Gastroesophageal sphincter (tissue), 4 donors: ENCODE data around the gene NECTIN3. TPM values are rescaled to one million over a fixed set of nuclear protein-coding genes. Genes with fewer than 3 reads are reported as not detected.

Experiments used
- ATAC-seq: fragments of 150-250 bp; one replicate; pipeline ENCODE4 v1.9.1; 2016; ENCODE audit warnings: mild to moderate bottlenecking, moderate library complexity
- H3K27ac ChIP-seq, 4 donors: fragments of 200-600 bp; sonication (generic) in 3 of 4; 1 replicate in 3 of 4; 2 replicates in 1 of 4; pipeline ENCODE4 v1.5.1; 2016 to 2019
- H3K27me3 ChIP-seq: fragments of 200-600 bp; sonication (generic); one replicate; pipeline ENCODE4 v1.5.1; 2019
- H3K36me3 ChIP-seq, 2 donors: fragments of 200-600 bp; sonication (generic); one replicate each; pipeline ENCODE4 v1.5.1; 2019; ENCODE audit warnings: control low read depth in 1 of 2
- H3K4me1 ChIP-seq, 3 donors: fragments of 200-600 bp; sonication (generic); 1 replicate in 2 of 3; 2 replicates in 1 of 3; pipeline ENCODE4 v1.5.1; 2016 to 2019; ENCODE audit warnings: control low read depth in 2 of 3
- H3K4me3 ChIP-seq, 2 donors: fragments of 200-600 bp; sonication (generic); one replicate each; pipeline ENCODE4 v1.5.1; 2019; ENCODE audit warnings: mild to moderate bottlenecking in 1 of 2, moderate library complexity in 1 of 2
- H3K9me3 ChIP-seq, 3 donors: fragments of 200-600 bp; sonication (generic); one replicate each; pipeline ENCODE4 v1.5.1; 2017 to 2019; ENCODE audit warnings: control low read depth in 2 of 3
- EP300 ChIP-seq: sonication (generic); formaldehyde crosslinking; IDR thresholded peaks from one replicate; pipeline ENCODE4 v1.6.1; 2017; ENCODE audit warnings: antibody characterized with exemption, mild to moderate bottlenecking
- POLR2A ChIP-seq, 2 donors: fragments of 450-650 bp; IDR thresholded peaks; one replicate each; pipeline ENCODE4 v1.6.1; 2017; ENCODE audit warnings: antibody characterized with exemption in 2 of 2, mild to moderate bottlenecking in 2 of 2, moderate library complexity in 1 of 2
- POLR2AphosphoS5 ChIP-seq: sonication (generic); formaldehyde crosslinking; IDR thresholded peaks from one replicate; pipeline ENCODE4 v1.6.1; 2017; ENCODE audit warnings: antibody characterized with exemption
- WGBS, 2 donors: methylation state at CpG; one replicate each; pipeline ENCODE4 v1.1.5; 2018; ENCODE audit warnings: low coverage in 1 of 2; 5-methylcytosine and 5-hydroxymethylcytosine counted together
- total RNA-seq, 4 donors: library from RNA; depleted of rRNA; stranded (reverse); fragments of >200 nt; gene quantifications; one replicate each; pipeline ENCODE4 v1.1.0, GENCODE V29; 2016
- TF ChIP-seq, protein P1 (sequence below), 4 experiments: fragments of 200-600 bp in 2 of 4; fragments of 450-650 bp in 2 of 4; sonication (generic) in 1 of 4; IDR thresholded peaks; one replicate each; pipeline ENCODE4 v1.5.1; 2017 to 2019; ENCODE audit warnings: antibody characterized with exemption in 4 of 4, mild to moderate bottlenecking in 2 of 4, moderate library complexity in 2 of 4

NECTIN3 gene
- total RNA-seq, 4 donors from 2014 or later: 22.3 to 45.1 (median 31.1) TPM

GRCh38 chr3:111156517-111156916 is 84.9 kb downstream of the NECTIN3 start:
- Histone ChIP-seq H3K27me3 (no peaks in the 10 kb centered on the region), H3K4me3 (no peak overlapping the region), H3K9me3 (no peaks in the 10 kb centered on the region), H3K36me3 (peaks cover 0 to 27% of the 10 kb centered on the region in 2 donors), H3K27ac (no peak overlapping the region), H3K4me1 (no peaks in the 10 kb centered on the region)
- 95 to 98% methylated on average over 2 of the region's 2 CpGs for WGBS, 2 donors
- TF ChIP-seq POLR2A (IDR thresholded peaks at IDR 0.05) (no peak), POLR2AphosphoS5 (no peak), EP300 (no peak)
- TF ChIP-seq, protein P1, sequence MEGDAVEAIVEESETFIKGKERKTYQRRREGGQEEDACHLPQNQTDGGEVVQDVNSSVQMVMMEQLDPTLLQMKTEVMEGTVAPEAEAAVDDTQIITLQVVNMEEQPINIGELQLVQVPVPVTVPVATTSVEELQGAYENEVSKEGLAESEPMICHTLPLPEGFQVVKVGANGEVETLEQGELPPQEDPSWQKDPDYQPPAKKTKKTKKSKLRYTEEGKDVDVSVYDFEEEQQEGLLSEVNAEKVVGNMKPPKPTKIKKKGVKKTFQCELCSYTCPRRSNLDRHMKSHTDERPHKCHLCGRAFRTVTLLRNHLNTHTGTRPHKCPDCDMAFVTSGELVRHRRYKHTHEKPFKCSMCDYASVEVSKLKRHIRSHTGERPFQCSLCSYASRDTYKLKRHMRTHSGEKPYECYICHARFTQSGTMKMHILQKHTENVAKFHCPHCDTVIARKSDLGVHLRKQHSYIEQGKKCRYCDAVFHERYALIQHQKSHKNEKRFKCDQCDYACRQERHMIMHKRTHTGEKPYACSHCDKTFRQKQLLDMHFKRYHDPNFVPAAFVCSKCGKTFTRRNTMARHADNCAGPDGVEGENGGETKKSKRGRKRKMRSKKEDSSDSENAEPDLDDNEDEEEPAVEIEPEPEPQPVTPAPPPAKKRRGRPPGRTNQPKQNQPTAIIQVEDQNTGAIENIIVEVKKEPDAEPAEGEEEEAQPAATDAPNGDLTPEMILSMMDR (IDR thresholded peaks at IDR 0.05): no peak
- ATAC-seq: no peak

- H3K27ac ChIP-seq: no peak overlapping the region
- H3K27me3 ChIP-seq: no peaks in the 10 kb centered on the region
- peaks cover 0 to 30% of the 10 kb centered on the region in 2 donors for H3K36me3 ChIP-seq
- WGBS, 2 donors: 89 to 94% methylated on average over 3 of the region's 3 CpGs
- H3K4me3 ChIP-seq: no peak overlapping the region
- no peaks in the 10 kb centered on the region for H3K9me3 ChIP-seq
- no peak for ATAC-seq
- TF ChIP-seq EP300: no peak
- TF ChIP-seq, protein P1 (IDR thresholded peaks at IDR 0.05): no peak
- TF ChIP-seq POLR2AphosphoS5: no peak
- TF ChIP-seq POLR2A (IDR thresholded peaks at IDR 0.05): no peak
- H3K4me1 ChIP-seq: no peaks in the 10 kb centered on the region
Observed at GRCh38 chr3:111159391-111159790, 87.8 kb downstream of the NECTIN3 start.

DNA sequence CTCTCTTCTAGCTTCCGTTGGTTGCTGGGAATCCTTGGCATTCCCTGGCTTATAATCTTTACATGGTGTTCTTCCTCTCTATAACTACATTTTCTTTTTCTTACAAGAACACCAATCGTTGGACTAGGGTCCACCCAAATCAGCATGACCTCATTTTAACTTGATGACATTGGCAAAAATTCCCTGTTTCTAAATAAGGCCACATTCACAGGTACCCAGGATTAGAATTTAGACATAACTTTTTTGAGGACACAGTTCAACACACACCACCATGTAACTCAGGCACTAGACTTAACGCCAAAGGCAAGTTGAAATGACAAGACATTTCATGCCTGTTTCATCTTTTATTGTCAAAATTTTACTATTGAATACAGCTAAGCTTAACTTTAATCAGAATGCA is 93.0 kb downstream of the NECTIN3 start:
- Histone ChIP-seq H3K9me3 (no peaks in the 10 kb centered on the region), H3K36me3 (peaks cover 0 to 16% of the 10 kb centered on the region in 2 donors), H3K4me3 (no peak overlapping the region), H3K27ac (no peak overlapping the region), H3K27me3 (no peaks in the 10 kb centered on the region), H3K4me1 (no peaks in the 10 kb centered on the region)
- 88 to 90% methylated on average over 3 of the region's 3 CpGs for WGBS, 2 donors
- no peak for TF ChIP-seq POLR2AphosphoS5
- TF ChIP-seq POLR2A (IDR thresholded peaks at IDR 0.05): no peak
- TF ChIP-seq, protein P1 (IDR thresholded peaks at IDR 0.05): no peak
- no peak for TF ChIP-seq EP300
- ATAC-seq: no peak

DNA sequence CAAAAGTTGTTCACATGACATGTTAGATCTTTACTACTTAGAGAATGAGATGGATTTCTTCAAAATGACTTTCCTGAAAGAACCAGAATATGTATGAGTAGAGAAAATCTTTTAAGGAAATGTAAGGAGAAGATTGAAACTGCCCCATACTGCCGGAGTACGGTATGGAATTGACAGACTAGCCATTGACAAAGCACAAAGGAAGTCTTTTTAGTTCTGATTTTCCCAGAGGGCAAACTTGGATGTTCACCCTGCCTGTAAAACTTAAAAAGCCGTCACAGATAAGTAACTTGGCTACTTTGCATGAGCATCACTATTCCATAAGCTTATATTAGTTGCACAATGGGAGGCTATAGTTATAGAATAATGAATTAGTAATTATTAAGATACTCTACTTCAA is 93.8 kb downstream of the NECTIN3 start:
- no peak for ATAC-seq
- H3K27ac ChIP-seq: no peak overlapping the region
- no peaks in the 10 kb centered on the region for H3K27me3 ChIP-seq
- no peak overlapping the region for H3K4me3 ChIP-seq
- TF ChIP-seq, protein P1 (IDR thresholded peaks at IDR 0.05): no peak
- TF ChIP-seq EP300 (no peak), POLR2A (IDR thresholded peaks at IDR 0.05) (no peak), POLR2AphosphoS5 (no peak)
- peaks cover 0 to 18% of the 10 kb centered on the region in 2 donors for H3K36me3 ChIP-seq
- 80 to 84% methylated on average over 1 to 3 of the region's 3 CpGs for WGBS, 2 donors
- no peaks in the 10 kb centered on the region for H3K4me1 ChIP-seq
- no peaks in the 10 kb centered on the region for H3K9me3 ChIP-seq

DNA sequence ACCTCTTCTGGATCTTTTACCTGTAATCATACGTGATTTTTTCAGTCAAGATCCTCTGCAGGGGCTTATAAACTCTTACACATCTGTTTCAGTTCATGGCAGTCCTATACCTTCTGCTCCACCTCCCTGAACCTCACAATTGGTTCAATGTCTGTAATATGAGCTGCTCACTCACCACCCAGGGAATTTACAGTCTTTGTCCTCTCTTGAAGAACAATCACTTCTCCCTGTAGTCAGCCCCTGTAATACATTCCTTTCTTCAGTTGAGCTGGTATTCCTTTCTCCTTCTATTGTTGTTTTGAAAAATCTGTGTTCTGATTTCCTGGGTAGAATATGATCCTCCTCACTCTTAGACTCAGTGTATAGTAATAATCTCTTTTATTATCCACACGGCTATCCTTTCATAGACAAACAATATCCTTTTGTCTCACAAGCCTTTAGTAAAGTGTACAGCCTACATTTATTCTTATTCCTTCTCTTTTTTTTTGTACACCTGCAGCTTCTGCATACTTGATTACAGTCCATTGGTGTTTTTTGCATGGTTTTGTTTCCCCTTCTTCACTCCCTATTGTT is 101.8 kb downstream of the NECTIN3 start:
- Histone ChIP-seq H3K27me3 (no peaks in the 10 kb centered on the region), H3K4me1 (no peaks in the 10 kb centered on the region), H3K36me3 (peaks cover 0 to 29% of the 10 kb centered on the region in 2 donors), H3K9me3 (no peaks in the 10 kb centered on the region), H3K27ac (no peak overlapping the region), H3K4me3 (no peak overlapping the region)
- no peak for ATAC-seq
- 73 to 83% methylated on average over 2 of the region's 2 CpGs for WGBS, 2 donors
- TF ChIP-seq, protein P1 (IDR thresholded peaks at IDR 0.05): no peak
